ENCODE data around the gene SPTB.

- TF ChIP-seq, protein P1, sequence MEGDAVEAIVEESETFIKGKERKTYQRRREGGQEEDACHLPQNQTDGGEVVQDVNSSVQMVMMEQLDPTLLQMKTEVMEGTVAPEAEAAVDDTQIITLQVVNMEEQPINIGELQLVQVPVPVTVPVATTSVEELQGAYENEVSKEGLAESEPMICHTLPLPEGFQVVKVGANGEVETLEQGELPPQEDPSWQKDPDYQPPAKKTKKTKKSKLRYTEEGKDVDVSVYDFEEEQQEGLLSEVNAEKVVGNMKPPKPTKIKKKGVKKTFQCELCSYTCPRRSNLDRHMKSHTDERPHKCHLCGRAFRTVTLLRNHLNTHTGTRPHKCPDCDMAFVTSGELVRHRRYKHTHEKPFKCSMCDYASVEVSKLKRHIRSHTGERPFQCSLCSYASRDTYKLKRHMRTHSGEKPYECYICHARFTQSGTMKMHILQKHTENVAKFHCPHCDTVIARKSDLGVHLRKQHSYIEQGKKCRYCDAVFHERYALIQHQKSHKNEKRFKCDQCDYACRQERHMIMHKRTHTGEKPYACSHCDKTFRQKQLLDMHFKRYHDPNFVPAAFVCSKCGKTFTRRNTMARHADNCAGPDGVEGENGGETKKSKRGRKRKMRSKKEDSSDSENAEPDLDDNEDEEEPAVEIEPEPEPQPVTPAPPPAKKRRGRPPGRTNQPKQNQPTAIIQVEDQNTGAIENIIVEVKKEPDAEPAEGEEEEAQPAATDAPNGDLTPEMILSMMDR (IDR thresholded peaks at IDR 0.05 in 8 of 11, conservative IDR thresholded peaks at IDR 0.05 in 3 of 11) = no peak
- TF ChIP-seq POLR2A (IDR thresholded peaks at IDR 0.05) (no peak), POLR2AphosphoS5 (IDR thresholded peaks at IDR 0.05) (no peak)
Observed at GRCh38 chr14:64923015-64923414, 43.3 kb upstream of the SPTB start.
